Upper lobe of left lung (tissue), 4 donors: ENCODE measurements around the gene CCER1.

ENCODE experiments used
- CTCF ChIP-seq, 6 experiments: fragments of 450-650 bp in 4 of 6; fragments of 200-600 bp in 2 of 6; sonication (generic) in 2 of 6; IDR thresholded peaks; one replicate each; pipeline ENCODE4 v1.5.1; 2016 to 2019; ENCODE audit warnings: antibody characterized with exemption in 6 of 6
- POLR2A ChIP-seq, 4 donors: fragments of 450-650 bp; IDR thresholded peaks; one replicate each; pipeline ENCODE4 v1.5.1; 2016 to 2017; ENCODE audit warnings: antibody characterized with exemption in 4 of 4, mild to moderate bottlenecking in 2 of 4

- no peak for TF ChIP-seq POLR2A (IDR thresholded peaks at IDR 0.05)
- no peak for TF ChIP-seq CTCF (IDR thresholded peaks at IDR 0.05)
Observed at GRCh38 chr12:90954921-90955320, at the start of gene CCER1.
